Skeletal muscle tissue (tissue), 5 donors: ENCODE results near the gene DNAJB2. TPM values are rescaled to one million over a fixed set of nuclear protein-coding genes. Genes with fewer than 3 reads are reported as not detected.

Experiments used
- H3K27ac ChIP-seq: one replicate; pipeline ENCODE4 v1.7.0; 2013; ENCODE audit warnings: mild to moderate bottlenecking, low read depth, low read length, inconsistent platforms
- H3K27me3 ChIP-seq, 3 donors: one replicate each; pipeline ENCODE4 v1.7.0; 2013; ENCODE audit warnings: low read length in 3 of 3; ENCODE audit not compliant: control insufficient read depth in 3 of 3, insufficient read depth in 3 of 3
- H3K36me3 ChIP-seq, 3 donors: one replicate each; pipeline ENCODE4 v1.7.0; 2013; ENCODE audit warnings: low read length in 3 of 3; ENCODE audit not compliant: control insufficient read depth in 3 of 3, insufficient read depth in 3 of 3
- H3K4me1 ChIP-seq, 3 donors: one replicate each; pipeline ENCODE4 v1.7.0; 2013; ENCODE audit warnings: low read length in 3 of 3, mild to moderate bottlenecking in 3 of 3; ENCODE audit not compliant: control insufficient read depth in 3 of 3, insufficient read depth in 3 of 3
- H3K4me3 ChIP-seq, 3 donors: one replicate each; pipeline ENCODE4 v1.7.0; 2013; ENCODE audit warnings: low read length in 3 of 3
- H3K9ac ChIP-seq, 3 donors: one replicate each; pipeline ENCODE4 v1.7.0; 2013; ENCODE audit warnings: low read length in 3 of 3, mild to moderate bottlenecking in 3 of 3, moderate library complexity in 2 of 3, low read depth in 1 of 3
- H3K9me3 ChIP-seq, 3 donors: one replicate each; pipeline ENCODE4 v1.7.0; 2013; ENCODE audit warnings: low read length in 3 of 3; ENCODE audit not compliant: control insufficient read depth in 3 of 3
- small RNA-seq: library from RNA; depleted of rRNA; stranded (forward); fragments of <200 nt; gene quantifications from one replicate; pipeline ENCODE3, GENCODE V24; 2014
- total RNA-seq: library from RNA; depleted of rRNA; stranded (reverse); fragments of >200 nt; gene quantifications from one replicate; pipeline ENCODE4 v1.2.3, GENCODE V29; 2014
- donor health status: Osteomylitis.

The DNAJB2 gene
- total RNA-seq, 1 donor from 2014 or later, result 49.6 TPM

GRCh38 chr2:219335373-219335786 lies 56.2 kb downstream of the DNAJB2 start:
- H3K4me1 ChIP-seq, result no peaks in the 10 kb centered on the region
- no peak overlapping the region for H3K4me3 ChIP-seq
- H3K9ac ChIP-seq, result no peak overlapping the region
- no peaks in the 10 kb centered on the region for H3K9me3 ChIP-seq
- no peak overlapping the region for H3K27ac ChIP-seq
- no peaks in the 10 kb centered on the region for H3K36me3 ChIP-seq
- peaks cover 26 to 36% (median 27%) of the 10 kb centered on the region in 3 donors for H3K27me3 ChIP-seq

Small RNA genes within 50 kb of the gene (small RNA-seq; reads per million reads assigned to genes)
- gene MIR153-1, result 0.07 reads per million

Other genes with a start within 250 kb of the DNAJB2 start
- gene CFAP65, start 237.8 kb upstream of the DNAJB2 start, total RNA-seq, result not detected
- not detected for gene IHH, start 218.4 kb upstream of the DNAJB2 start, total RNA-seq
- gene NHEJ1, start 118.6 kb upstream of the DNAJB2 start, total RNA-seq, result 15.1 TPM
- 0.52 TPM for gene SLC23A3, start 109.3 kb upstream of the DNAJB2 start, total RNA-seq
- gene CNPPD1, start 102.4 kb upstream of the DNAJB2 start, total RNA-seq, result 27.1 TPM
- 35.5 TPM for gene RETREG2, start 101.1 kb upstream of the DNAJB2 start, total RNA-seq
- gene ZFAND2B, start 72.6 kb upstream of the DNAJB2 start, total RNA-seq, result 11.5 TPM
- gene ABCB6, start 60.4 kb upstream of the DNAJB2 start, total RNA-seq, result 25.6 TPM
- gene ATG9A, start 49.7 kb upstream of the DNAJB2 start, total RNA-seq, result 16.7 TPM
- 27.7 TPM for gene ANKZF1, start 49.6 kb upstream of the DNAJB2 start, total RNA-seq
- 13.0 TPM for gene GLB1L, start 33.9 kb upstream of the DNAJB2 start, total RNA-seq
- 6.3 TPM for gene STK16, start 33.9 kb upstream of the DNAJB2 start, total RNA-seq
- gene TUBA4B, start 26.1 kb upstream of the DNAJB2 start, total RNA-seq, result not detected
- 30.8 TPM for gene TUBA4A, start 25.4 kb upstream of the DNAJB2 start, total RNA-seq
- not detected for gene PTPRN, start 30.0 kb downstream of the DNAJB2 start, total RNA-seq
- gene RESP18, start 53.4 kb downstream of the DNAJB2 start, total RNA-seq, result not detected
- 25.1 TPM for gene DNPEP, start 108.5 kb downstream of the DNAJB2 start, total RNA-seq
- 3,588 TPM for gene DES, start 139.0 kb downstream of the DNAJB2 start, total RNA-seq
- gene SPEG, start 155.5 kb downstream of the DNAJB2 start, total RNA-seq, result 95.5 TPM
- gene GMPPA, start 219.5 kb downstream of the DNAJB2 start, total RNA-seq, result 27.7 TPM
- gene ASIC4, start 235.1 kb downstream of the DNAJB2 start, total RNA-seq, result not detected